Endothelial cell (in vitro differentiated cells): Measurements from ENCODE around the gene MAP3K5. TPM values are rescaled to one million over a fixed set of nuclear protein-coding genes. Genes with fewer than 3 reads are reported as not detected.
A peak's percentile ranks its signal among the peaks of the same experiment; 100 is the strongest.
"Not testable (repeated sequence)": the region's sequence is repeated elsewhere in the genome, so short reads cannot be mapped to it uniquely, and the experiment has no call there.

Source experiments
- DNase-seq: peaks from one replicate; pipeline ENCODE4 v3.0.0; 2021; ENCODE audit warnings: low spot score
- H3K27ac Mint-ChIP-seq: one replicate; pipeline ENCODE4 v1.8.0; 2021; ENCODE audit warnings: mixed read lengths, inconsistent platforms; ENCODE audit not compliant: unreplicated experiment
- H3K27me3 Mint-ChIP-seq: one replicate; pipeline ENCODE4 v1.8.0; 2021; ENCODE audit warnings: mild to moderate bottlenecking, moderate library complexity, mixed read lengths, inconsistent platforms; ENCODE audit not compliant: unreplicated experiment
- H3K36me3 Mint-ChIP-seq: one replicate; pipeline ENCODE4 v1.8.0; 2021; ENCODE audit warnings: mild to moderate bottlenecking, low read depth, mixed read lengths, inconsistent platforms; ENCODE audit not compliant: unreplicated experiment
- H3K4me1 Mint-ChIP-seq: one replicate; pipeline ENCODE4 v1.8.0; 2021; ENCODE audit warnings: mild to moderate bottlenecking, mixed read lengths, inconsistent platforms; ENCODE audit not compliant: unreplicated experiment
- H3K4me3 Mint-ChIP-seq: one replicate; pipeline ENCODE4 v1.8.0; 2021; ENCODE audit warnings: mild to moderate bottlenecking, mixed read lengths, inconsistent platforms; ENCODE audit not compliant: unreplicated experiment
- H3K9me3 Mint-ChIP-seq: one replicate; pipeline ENCODE4 v1.8.0; 2021; ENCODE audit warnings: mixed read lengths, inconsistent platforms; ENCODE audit not compliant: unreplicated experiment
- total RNA-seq: library from RNA; stranded (reverse); fragmentation: NEBNext Ultra II Directional; extraction: Animal tissue kit (Norgen Biotek cat#: 25700); gene quantifications from one replicate; pipeline ENCODE4 v1.2.1, GENCODE V29; 2021; ENCODE audit not compliant: unreplicated experiment
- TF ChIP-seq, protein P1 (sequence below): fragments of 200-600 bp; sonication (generic); IDR thresholded peaks from one replicate; pipeline ENCODE4 v1.5.0; 2021; ENCODE audit warnings: antibody characterized with exemption; ENCODE audit not compliant: unreplicated experiment

Gene MAP3K5
- total RNA-seq, 1 donor from 2014 or later: 0.33 TPM

DNA sequence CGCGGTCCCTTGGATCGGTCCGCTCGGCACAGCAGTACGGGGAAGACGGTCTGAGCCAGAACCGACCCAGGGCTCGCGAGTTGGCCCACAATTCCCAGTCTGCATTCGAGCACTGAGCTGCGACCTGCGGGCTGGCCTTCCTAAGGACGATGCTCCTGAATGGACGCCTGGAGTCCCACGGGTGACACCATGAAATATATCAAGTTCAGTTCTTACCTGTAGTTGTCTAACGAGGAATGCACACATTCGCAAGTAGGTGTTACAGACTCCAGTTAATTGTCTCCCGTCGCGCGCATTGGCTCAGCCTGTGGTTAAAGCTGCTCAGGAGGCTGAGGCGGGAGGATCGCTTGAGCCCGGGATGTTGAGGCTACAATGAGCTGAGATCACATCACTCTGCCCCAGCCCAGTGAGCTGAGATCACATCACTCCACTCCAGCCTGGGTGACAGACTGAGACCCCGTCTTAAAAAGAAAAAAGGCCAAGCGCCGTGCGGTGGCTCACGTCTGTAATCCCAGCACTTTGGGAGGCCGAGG lies 30.9 kb upstream of the MAP3K5 start:
- no peak for DNase-seq
- Mint-ChIP-seq H3K4me1 (peaks cover 7% of the 10 kb centered on the region), H3K27ac (no peak overlapping the region), H3K4me3 (peak overlapping the region; percentile 90), H3K27me3 (peaks cover 2% of the 10 kb centered on the region), H3K36me3 (no peaks in the 10 kb centered on the region), H3K9me3 (no peaks in the 10 kb centered on the region)
- TF ChIP-seq, protein P1, sequence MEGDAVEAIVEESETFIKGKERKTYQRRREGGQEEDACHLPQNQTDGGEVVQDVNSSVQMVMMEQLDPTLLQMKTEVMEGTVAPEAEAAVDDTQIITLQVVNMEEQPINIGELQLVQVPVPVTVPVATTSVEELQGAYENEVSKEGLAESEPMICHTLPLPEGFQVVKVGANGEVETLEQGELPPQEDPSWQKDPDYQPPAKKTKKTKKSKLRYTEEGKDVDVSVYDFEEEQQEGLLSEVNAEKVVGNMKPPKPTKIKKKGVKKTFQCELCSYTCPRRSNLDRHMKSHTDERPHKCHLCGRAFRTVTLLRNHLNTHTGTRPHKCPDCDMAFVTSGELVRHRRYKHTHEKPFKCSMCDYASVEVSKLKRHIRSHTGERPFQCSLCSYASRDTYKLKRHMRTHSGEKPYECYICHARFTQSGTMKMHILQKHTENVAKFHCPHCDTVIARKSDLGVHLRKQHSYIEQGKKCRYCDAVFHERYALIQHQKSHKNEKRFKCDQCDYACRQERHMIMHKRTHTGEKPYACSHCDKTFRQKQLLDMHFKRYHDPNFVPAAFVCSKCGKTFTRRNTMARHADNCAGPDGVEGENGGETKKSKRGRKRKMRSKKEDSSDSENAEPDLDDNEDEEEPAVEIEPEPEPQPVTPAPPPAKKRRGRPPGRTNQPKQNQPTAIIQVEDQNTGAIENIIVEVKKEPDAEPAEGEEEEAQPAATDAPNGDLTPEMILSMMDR: no peak

DNA sequence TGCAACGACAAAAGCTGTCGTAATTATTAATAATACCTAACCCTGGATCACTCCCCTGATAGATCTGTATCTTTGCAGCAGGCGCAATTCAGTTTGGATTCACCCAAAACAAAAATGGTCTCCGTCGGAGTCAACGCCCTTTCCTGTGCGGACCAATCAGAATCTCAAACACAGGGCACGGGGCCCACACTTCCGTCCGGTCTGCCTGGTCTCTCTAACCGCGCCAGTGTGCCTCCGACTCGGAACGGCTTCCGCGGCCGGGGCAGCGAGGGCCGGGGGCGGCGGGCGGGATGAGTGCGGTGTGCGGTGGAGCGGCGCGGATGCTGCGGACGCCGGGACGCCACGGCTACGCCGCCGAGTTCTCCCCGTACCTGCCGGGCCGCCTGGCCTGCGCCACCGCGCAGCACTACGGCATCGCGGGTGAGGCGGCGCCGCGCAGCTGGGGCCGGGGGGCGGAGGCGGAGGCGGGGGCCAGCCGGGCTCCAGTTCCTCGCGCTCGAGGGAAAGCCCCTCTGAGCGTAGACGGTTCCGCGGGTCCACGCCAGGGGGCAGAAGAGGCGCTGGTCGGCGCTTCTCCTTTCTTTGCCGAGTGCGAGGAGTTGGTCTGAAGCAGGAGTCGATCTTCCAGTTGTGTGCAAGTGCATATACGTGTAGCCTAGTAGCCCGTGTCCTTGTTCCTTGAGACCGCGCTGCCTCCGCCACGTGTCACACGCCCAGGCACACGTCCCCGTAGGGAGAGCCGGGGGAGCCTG lies 30.3 kb upstream of the MAP3K5 start, which contains the start of gene PEX7:
Gene PEX7, plus strand, starts transcription at position 217 of the 752 bp plus-strand sequence. Its CDS starts 74 bp downstream, at position 291.
- Mint-ChIP-seq H3K27me3 (peaks cover 2% of the 10 kb centered on the region), H3K4me1 (peaks cover 7% of the 10 kb centered on the region), H3K36me3 (no peaks in the 10 kb centered on the region), H3K9me3 (no peaks in the 10 kb centered on the region), H3K27ac (peak within 1 kb of the TSS; percentile 73), H3K4me3 (peak within 1 kb of the TSS; percentile 90)
- DNase-seq: peak; percentile 86
- TF ChIP-seq, protein P1: peak; percentile 70

DNA sequence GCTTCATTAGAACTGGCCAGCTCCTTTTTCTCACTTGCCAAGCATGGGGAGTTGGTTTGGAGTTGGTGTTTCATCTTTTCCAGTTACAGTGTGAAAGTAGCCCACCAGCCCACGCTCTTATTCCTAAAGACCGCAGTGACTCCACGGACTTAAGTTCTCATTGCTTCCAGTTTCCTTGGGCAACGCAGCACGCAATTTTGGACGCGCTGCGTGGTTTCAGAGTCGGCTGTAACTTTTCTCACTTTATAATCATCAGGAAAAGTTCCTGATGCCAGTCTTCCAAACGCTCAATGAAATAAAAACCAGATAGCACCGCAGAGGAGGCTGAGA lies 29.7 kb upstream of the MAP3K5 start:
- H3K4me3 Mint-ChIP-seq: peak overlapping the region; percentile 90
- peak; percentile 5 for DNase-seq
- peak overlapping the region; percentile 73 for H3K27ac Mint-ChIP-seq

DNA sequence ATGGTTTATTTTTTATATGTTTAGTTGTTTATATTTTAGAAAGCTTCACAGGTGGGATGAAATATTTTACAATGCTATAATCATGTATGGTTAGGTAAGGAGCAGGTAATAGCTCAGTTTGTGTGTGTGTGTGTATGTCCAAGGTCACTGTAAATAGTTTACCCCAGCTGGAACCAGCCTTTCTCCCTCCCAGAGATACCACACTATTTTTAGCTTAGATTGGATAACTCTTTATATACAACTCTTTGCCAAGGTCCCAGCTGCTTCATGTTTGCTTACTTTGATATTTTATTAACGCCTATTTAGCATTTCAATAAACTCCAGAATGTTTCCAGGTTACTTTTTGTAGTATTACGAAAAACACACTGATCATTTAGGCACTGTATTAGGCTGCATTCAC lies 28.3 kb upstream of the MAP3K5 start:
- peaks cover 2% of the 10 kb centered on the region for H3K27me3 Mint-ChIP-seq
- H3K4me1 Mint-ChIP-seq: peaks cover 7% of the 10 kb centered on the region
- no peak overlapping the region for H3K4me3 Mint-ChIP-seq
- H3K36me3 Mint-ChIP-seq: no peaks in the 10 kb centered on the region
- H3K9me3 Mint-ChIP-seq: no peaks in the 10 kb centered on the region
- no peak for DNase-seq
- no peak overlapping the region for H3K27ac Mint-ChIP-seq
- TF ChIP-seq, protein P1: no peak

More for the DNA sequence above, 29.7 kb upstream of the MAP3K5 start:
- Mint-ChIP-seq H3K27me3 (peaks cover 2% of the 10 kb centered on the region), H3K9me3 (no peaks in the 10 kb centered on the region), H3K4me1 (peaks cover 7% of the 10 kb centered on the region), H3K36me3 (no peaks in the 10 kb centered on the region)
- TF ChIP-seq, protein P1: no peak

- Mint-ChIP-seq H3K9me3 (no peaks in the 10 kb centered on the region), H3K36me3 (no peaks in the 10 kb centered on the region), H3K4me3 (no peak overlapping the region), H3K27me3 (peaks cover 2% of the 10 kb centered on the region), H3K27ac (no peak overlapping the region), H3K4me1 (peaks cover 3% of the 10 kb centered on the region)
- TF ChIP-seq, protein P1: no peak
- no peak for DNase-seq
Measured at GRCh38 chr6:136816656-136817055, 24.4 kb upstream of the MAP3K5 start.

- not testable (repeated sequence) for H3K36me3 Mint-ChIP-seq, H3K4me3 Mint-ChIP-seq, H3K27me3 Mint-ChIP-seq, H3K4me1 Mint-ChIP-seq, DNase-seq, H3K9me3 Mint-ChIP-seq, H3K27ac Mint-ChIP-seq
Measured at GRCh38 chr6:136815608-136816007, 23.3 kb upstream of the MAP3K5 start.
